ENCODE results near the gene ANKRD44.
A peak's percentile ranks its signal among the peaks of the same experiment; 100 is the strongest.
"Not testable (repeated sequence)": the region's sequence is repeated elsewhere in the genome, so short reads cannot be mapped to it uniquely, and the experiment has no call there.

Gene ANKRD44

GRCh38 chr2:197024206-197024605, 286.4 kb downstream of the ANKRD44 start:
- DNase-seq (ENCODE audit: low spot score): no peak

GRCh38 chr2:197020921-197021320, 289.7 kb downstream of the ANKRD44 start:
- DNase-seq (ENCODE audit: low spot score): not testable (repeated sequence)

- no peak for DNase-seq (ENCODE audit: low spot score)
These were observed 297.5 kb downstream of the ANKRD44 start for GRCh38 chr2:197013098-197013497.

- DNase-seq (ENCODE audit: low spot score): peak; percentile 70
These were observed 298.6 kb downstream of the ANKRD44 start for GRCh38 chr2:197011801-197012641.

GRCh38 chr2:197011021-197011417, 299.6 kb downstream of the ANKRD44 start:
- no peak for DNase-seq (ENCODE audit: low spot score)

GRCh38 chr2:197010200-197011020, 300.2 kb downstream of the ANKRD44 start:
- no peak for DNase-seq (ENCODE audit: low spot score)

- DNase-seq (ENCODE audit: low spot score): not testable (repeated sequence)
These were observed 301.7 kb downstream of the ANKRD44 start for GRCh38 chr2:197008741-197009341.

- no peak for DNase-seq (ENCODE audit: low spot score)
These were observed 302.6 kb downstream of the ANKRD44 start for GRCh38 chr2:197007716-197008628.

GRCh38 chr2:197001921-197002320, 308.7 kb downstream of the ANKRD44 start:
- DNase-seq (ENCODE audit: low spot score): no peak

GRCh38 chr2:196995757-196996314, 314.7 kb downstream of the ANKRD44 start:
- no peak for DNase-seq (ENCODE audit: low spot score)

GRCh38 chr2:196994764-196995163, 315.8 kb downstream of the ANKRD44 start:
- no peak for DNase-seq (ENCODE audit: low spot score)

GRCh38 chr2:196993617-196994016, 317.0 kb downstream of the ANKRD44 start:
- no peak for DNase-seq (ENCODE audit: low spot score)

GRCh38 chr2:196992466-196992865, 318.1 kb downstream of the ANKRD44 start:
- DNase-seq (ENCODE audit: low spot score): no peak

- DNase-seq (ENCODE audit: low spot score): no peak
These were observed 319.7 kb downstream of the ANKRD44 start for GRCh38 chr2:196990788-196991461.

GRCh38 chr2:196990092-196990491, 320.5 kb downstream of the ANKRD44 start:
- DNase-seq (ENCODE audit: low spot score): no peak

- no peak for DNase-seq (ENCODE audit: low spot score)
These were observed 321.1 kb downstream of the ANKRD44 start for GRCh38 chr2:196989496-196989895.

- no peak for DNase-seq (ENCODE audit: low spot score)
These were observed 321.9 kb downstream of the ANKRD44 start for GRCh38 chr2:196988639-196989038.

GRCh38 chr2:196987649-196988364, 322.8 kb downstream of the ANKRD44 start:
- peak; percentile 81 for DNase-seq (ENCODE audit: low spot score)

GRCh38 chr2:196987298-196987648, 323.3 kb downstream of the ANKRD44 start:
- DNase-seq (ENCODE audit: low spot score): no peak
